GM12864 (cell line): ENCODE measurements around the gene PRR23E.

Experiments
- DNase-seq: peaks from one replicate; pipeline ENCODE4 v3.0.0-alpha.2; 2011; ENCODE audit warnings: low read depth
- H3K4me3 ChIP-seq: 2 replicates; pipeline ENCODE4 v1.5.1; 2011; ENCODE audit warnings: mild to moderate bottlenecking, low read depth, low read length, control low read depth
- TF ChIP-seq, protein P1 (sequence below): IDR thresholded peaks from 2 replicates; pipeline ENCODE4 v1.5.1; 2011; ENCODE audit warnings: low read depth, mild to moderate bottlenecking, moderate library complexity, low read length, control low read depth, inconsistent platforms; ENCODE audit errors: missing control alignments

The PRR23E gene

DNA sequence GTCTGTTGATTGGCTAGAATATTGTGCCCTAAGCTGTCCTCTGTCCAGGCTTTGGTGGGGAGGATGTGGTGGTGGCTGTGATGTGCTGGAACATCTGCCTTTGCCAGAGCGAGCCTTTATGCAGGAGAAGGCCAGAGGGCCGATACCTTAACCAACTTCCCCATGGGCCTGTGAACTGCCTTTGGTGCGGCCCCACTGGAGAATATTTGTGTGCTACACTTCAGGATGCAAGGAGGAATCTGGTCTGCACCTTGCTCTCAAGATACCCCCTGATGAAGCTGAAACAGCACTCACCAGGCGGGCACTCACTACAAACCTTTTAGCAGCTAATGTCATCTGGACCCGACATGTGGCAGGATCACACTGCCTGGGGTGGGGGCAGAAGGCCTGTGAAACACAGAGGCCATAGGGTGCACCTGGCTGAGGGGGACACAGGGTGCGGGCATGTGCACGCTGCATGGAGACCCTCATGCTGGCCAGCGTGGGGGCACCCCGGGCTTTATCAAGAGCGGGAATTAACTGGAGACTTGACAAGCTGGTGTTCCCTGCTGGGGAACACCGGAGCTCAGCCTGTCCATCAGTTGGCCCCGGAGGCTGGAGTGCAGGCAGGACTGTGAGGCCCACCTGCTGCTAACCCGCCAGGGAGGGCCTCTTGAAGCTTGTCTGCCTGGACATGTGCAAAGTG, 16.4 kb downstream of the PRR23E start:
- no peak for DNase-seq
- TF ChIP-seq, protein P1, sequence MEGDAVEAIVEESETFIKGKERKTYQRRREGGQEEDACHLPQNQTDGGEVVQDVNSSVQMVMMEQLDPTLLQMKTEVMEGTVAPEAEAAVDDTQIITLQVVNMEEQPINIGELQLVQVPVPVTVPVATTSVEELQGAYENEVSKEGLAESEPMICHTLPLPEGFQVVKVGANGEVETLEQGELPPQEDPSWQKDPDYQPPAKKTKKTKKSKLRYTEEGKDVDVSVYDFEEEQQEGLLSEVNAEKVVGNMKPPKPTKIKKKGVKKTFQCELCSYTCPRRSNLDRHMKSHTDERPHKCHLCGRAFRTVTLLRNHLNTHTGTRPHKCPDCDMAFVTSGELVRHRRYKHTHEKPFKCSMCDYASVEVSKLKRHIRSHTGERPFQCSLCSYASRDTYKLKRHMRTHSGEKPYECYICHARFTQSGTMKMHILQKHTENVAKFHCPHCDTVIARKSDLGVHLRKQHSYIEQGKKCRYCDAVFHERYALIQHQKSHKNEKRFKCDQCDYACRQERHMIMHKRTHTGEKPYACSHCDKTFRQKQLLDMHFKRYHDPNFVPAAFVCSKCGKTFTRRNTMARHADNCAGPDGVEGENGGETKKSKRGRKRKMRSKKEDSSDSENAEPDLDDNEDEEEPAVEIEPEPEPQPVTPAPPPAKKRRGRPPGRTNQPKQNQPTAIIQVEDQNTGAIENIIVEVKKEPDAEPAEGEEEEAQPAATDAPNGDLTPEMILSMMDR: no peak
- H3K4me3 ChIP-seq: no peak overlapping the region

DNA sequence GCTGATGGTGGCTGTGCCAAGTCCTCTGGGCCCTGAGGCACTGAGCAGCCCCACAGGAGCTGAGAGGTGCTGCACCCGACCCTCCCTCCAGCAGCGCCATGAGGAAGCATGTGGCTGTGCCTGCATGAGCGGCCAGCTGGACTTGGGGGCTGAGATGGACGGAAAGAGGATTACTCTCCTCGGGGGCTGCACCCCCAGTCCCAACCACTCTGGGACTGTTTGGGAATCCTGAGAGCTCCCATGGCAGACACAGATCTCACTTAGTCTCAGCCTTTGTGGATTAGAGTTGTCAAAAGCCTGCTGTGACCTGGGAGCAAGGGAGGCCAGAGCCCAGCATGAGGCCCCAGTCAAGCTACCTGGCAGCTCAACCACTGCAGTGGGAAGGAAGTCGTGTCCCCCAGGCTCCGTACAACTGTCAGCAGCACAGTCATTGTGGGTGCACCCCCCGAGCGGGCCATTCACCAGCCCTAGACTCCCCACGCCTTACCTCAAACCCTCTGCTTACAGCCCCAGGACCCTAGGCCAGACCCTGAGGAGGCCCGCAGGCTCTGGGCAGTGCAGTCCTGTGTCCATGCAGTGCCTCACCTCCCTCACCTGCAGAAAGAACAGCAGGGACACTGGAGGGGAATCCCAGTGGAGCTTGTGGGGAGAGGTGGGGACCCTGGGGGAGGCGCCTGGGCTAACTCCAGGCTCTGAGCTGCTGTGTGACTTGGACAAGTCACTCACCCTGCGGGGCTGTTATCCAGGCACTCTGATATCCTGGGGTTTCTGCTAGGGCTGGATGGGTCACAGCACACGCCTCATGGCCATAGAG, 17.1 kb downstream of the PRR23E start:
- no peak for DNase-seq
- H3K4me3 ChIP-seq: no peak overlapping the region

DNA sequence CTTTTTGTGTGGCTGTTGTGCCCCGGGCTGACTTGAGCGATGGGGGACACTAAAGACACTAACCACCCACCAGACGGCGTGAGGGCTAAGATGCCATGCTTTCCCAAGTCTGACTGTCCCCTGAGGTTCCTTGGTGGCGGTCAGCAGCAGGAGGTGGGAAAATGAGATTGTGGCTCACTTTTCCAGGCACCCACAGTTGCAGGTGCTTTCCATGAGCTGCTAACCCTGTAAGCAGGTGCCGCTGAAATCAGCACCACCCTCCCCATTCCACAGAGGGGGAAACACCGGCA, 17.7 kb downstream of the PRR23E start:
- no peak for DNase-seq
- TF ChIP-seq, protein P1: no peak
- H3K4me3 ChIP-seq: no peak overlapping the region

More for the DNA sequence above, 17.1 kb downstream of the PRR23E start:
- TF ChIP-seq, protein P1: no peak

DNA sequence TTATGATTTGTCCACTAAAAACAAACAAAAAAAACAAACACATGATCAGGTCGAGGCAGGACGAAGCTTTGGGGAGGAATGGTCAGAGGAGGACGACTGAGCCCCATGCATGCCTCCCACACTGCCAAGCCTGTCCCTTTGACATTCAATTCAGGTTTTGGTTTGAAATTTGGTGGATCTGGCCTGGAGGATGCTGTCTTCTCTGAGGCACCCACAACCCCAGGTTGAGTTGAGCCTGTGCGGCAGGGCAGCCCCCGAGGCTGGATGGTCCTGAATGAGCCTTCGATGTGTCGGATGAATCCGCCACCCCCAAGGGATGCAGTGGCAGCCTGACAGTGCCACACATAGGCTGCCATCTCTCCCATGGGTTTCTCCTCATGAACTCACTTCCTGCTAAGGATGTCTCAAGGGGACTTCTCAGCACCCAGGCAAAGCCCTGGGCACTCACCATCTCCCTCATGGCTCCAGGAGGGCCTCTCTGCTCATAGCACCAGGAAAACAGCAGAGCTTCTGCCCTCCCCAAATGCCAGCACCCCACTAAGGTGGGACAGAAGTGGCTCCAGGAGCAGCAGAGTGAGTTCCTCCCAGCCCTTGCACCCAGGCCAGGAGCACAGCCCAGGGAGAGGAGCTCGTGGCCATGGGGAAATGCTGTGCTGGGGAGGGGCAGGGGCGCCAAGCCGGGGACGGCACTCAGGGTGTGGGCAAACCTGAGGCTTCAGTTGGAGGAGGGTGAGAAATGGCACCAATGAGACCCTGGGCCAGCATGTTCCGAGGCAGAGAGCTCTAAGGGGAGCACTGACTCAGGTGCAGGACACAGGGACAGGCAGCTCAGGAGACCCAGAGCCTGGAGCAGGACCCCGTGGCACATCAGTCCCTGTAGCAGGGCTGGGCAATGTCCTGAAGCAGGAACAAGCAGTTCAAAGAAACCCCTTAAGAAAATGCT, 18.5 kb downstream of the PRR23E start:
- no peak for DNase-seq
- TF ChIP-seq, protein P1: no peak
- no peak overlapping the region for H3K4me3 ChIP-seq

DNA sequence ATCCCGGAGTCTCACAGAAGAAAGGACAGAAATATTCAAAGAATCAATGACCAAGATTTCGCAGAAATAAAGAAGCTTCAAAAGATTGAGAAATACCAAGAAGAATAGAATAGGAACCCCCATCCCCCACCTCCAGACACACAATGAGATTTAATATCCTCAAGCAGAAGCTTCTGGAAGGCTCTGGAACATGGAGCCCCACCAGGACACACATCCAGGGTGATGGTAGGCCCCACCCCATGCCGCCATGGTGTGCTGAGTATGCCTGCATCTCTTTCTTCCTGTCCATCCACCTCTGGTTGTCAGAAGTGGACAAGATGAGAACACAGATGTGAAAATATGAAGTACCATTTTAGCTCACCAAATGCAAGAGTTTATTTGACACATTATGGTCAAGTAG, 19.3 kb downstream of the PRR23E start:
- TF ChIP-seq, protein P1: no peak
- no peak for DNase-seq
- no peak overlapping the region for H3K4me3 ChIP-seq

DNA sequence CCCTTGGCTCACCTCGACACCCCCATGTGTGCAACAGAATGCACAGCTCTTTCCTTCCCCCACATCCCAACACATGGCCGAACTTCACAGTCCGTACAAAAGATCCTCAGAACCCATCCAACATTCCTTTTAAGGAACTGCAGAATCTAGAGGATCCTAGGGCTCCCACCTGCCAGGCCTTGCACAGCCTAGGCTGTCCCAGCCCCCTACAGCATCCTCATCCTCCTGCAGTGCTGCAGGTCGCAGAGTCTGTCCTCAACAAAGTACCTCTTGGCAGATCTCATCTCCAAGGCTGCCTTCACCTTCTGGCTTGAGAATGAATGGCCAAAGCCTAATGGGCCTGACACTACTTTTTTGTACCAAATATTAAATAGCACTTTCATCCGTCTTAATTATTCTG, 19.8 kb downstream of the PRR23E start:
- no peak for DNase-seq
- no peak overlapping the region for H3K4me3 ChIP-seq
- TF ChIP-seq, protein P1: no peak
